Activated naive CD8-positive, alpha-beta T cell treated with anti-CD3 and anti-CD28 coated beads, Interleukin-2, amount 10 ng/mL, durations not matched to agents 7 days and 5 days (primary cell): ENCODE results near the gene DMD. TPM values are rescaled to one million over a fixed set of nuclear protein-coding genes. Genes with fewer than 3 reads are reported as not detected.

Experiments
- ATAC-seq: fragments of 150-1000 bp; cut with Tn5 transposase; one replicate; pipeline ENCODE4 v1.10.0; 2021; ENCODE audit warnings: low read depth, moderate library complexity
- POLR2A ChIA-PET: fragments of 350-600 bp; sonication (Branson Sonifier 250); formaldehyde crosslinking; loops from one replicate; lab custom pipeline; 2021; ENCODE audit warnings: antibody characterized with exemption; lab: Charles Lee
- DNase-seq: peaks from one replicate; pipeline ENCODE4 v3.0.0; 2021
- H3K27ac Mint-ChIP-seq: one replicate; pipeline ENCODE4 v1.8.0; 2022; ENCODE audit warnings: mild to moderate bottlenecking, mixed read lengths
- H3K27me3 Mint-ChIP-seq: one replicate; pipeline ENCODE4 v1.8.0; 2022; ENCODE audit warnings: mild to moderate bottlenecking, moderate library complexity, mixed read lengths
- H3K36me3 Mint-ChIP-seq: one replicate; pipeline ENCODE4 v1.8.0; 2021; ENCODE audit warnings: mild to moderate bottlenecking, mixed read lengths
- H3K4me1 Mint-ChIP-seq: one replicate; pipeline ENCODE4 v1.8.0; 2021; ENCODE audit warnings: mixed read lengths
- H3K4me3 Mint-ChIP-seq: one replicate; pipeline ENCODE4 v1.8.0; 2022; ENCODE audit warnings: mild to moderate bottlenecking, moderate library complexity, mixed read lengths
- H3K9me3 Mint-ChIP-seq: one replicate; pipeline ENCODE4 v1.8.0; 2021; ENCODE audit warnings: mixed read lengths
- total RNA-seq, 2 experiments: library from RNA; stranded (reverse); gene quantifications; one replicate each; pipeline ENCODE4 v1.2.3, GENCODE V29; 2021

The DMD gene
- total RNA-seq, 2 experiments from 2014 or later: 0.17 TPM; not detected in 1

DNA sequence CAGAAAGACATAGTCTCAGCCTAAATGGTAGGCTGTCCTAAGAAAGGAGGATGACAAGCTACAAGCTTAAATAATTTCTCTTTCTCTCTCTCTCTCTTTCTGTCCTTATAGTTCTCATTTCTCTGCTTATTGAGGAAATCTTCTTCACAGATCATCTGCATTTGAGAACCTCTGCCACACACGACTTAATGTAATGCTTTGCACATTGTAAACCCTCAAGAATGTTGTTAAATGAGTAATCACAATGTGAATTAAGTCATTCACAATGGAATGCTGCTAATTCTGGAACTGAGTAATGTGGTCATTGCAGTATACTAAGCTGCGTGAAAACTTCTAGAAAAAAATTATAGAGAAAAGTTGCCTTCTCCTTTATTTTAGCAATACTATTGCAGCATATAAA, 1630.6 kb downstream of the DMD start:
- POLR2A ChIA-PET: no interaction called here
- Mint-ChIP-seq H3K9me3 (peaks cover 2% of the 10 kb centered on the region), H3K4me3 (no peak overlapping the region), H3K36me3 (no peaks in the 10 kb centered on the region), H3K27me3 (no peaks in the 10 kb centered on the region), H3K4me1 (no peaks in the 10 kb centered on the region), H3K27ac (no peak overlapping the region)
- ATAC-seq (no peak), DNase-seq (no peak)

DNA sequence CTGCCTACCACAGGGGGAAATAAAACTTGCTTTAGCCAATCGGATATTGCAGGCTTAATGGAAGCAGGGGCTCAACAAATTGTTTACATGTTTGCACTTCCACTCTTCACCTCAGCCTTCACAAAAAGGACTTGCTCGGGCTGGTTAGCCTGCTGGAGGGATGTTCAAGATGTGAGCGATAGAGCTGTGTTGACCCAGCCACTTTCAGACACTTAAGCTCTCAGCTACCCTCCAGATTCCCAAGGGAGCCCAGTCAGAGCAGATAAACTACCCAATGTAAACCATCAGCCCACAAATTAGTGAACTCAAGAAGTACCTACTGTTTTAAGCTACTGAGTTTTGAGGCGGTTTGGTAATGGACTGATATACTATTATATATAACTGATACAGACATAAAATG, 1631.1 kb downstream of the DMD start:
- ATAC-seq (no peak), DNase-seq (no peak)
- Mint-ChIP-seq H3K9me3 (peaks cover 2% of the 10 kb centered on the region), H3K4me3 (no peak overlapping the region), H3K4me1 (no peaks in the 10 kb centered on the region), H3K36me3 (no peaks in the 10 kb centered on the region), H3K27me3 (no peaks in the 10 kb centered on the region), H3K27ac (no peak overlapping the region)
- POLR2A ChIA-PET: no interaction called here

DNA sequence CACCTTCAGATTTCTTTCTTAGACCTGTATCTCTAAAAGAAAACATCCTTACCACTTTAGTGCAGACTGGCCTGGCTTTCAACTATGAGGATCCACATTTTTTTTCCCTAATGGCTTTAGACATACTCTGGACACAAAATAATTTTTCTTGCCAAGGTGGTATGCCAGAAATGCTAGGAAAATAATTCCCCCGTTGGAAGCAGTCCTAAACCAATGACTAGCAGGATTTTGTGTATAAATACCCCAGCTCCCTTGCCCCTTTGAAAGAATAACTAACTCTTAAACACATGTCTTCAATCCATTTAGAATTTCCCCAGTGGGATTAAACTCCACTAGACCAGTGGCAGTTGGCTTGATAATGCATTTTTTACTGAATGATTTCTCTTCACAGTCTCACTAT, 1639.0 kb downstream of the DMD start:
- Mint-ChIP-seq H3K27ac (no peak overlapping the region), H3K36me3 (no peaks in the 10 kb centered on the region)

DNA sequence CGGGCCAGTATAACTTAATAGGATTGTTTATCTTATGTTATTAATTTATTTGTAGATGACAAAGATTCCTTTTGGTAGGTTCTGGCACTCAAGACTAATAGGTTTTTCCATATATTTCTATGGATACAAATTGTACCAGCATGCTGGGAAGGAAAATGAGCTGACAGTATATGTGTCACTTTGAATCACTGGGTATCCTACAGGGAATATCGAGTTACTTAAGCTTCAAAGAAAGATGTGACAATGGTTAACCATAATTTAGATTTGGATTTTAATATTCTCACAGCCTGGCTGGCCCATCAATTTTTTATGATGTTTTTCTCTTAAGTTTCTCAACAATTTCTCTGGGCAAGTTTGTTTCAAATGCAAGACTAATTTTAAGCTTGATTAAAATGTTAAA, 1640.7 kb downstream of the DMD start:
- DNase-seq (no peak), ATAC-seq (no peak)
- Mint-ChIP-seq H3K4me1 (no peaks in the 10 kb centered on the region), H3K27ac (no peak overlapping the region), H3K4me3 (no peak overlapping the region), H3K36me3 (no peaks in the 10 kb centered on the region), H3K9me3 (no peaks in the 10 kb centered on the region), H3K27me3 (no peaks in the 10 kb centered on the region)
- POLR2A ChIA-PET: no interaction called here

More for the DNA sequence above, 1639.0 kb downstream of the DMD start:
- H3K27me3 Mint-ChIP-seq: no peaks in the 10 kb centered on the region
- H3K4me3 Mint-ChIP-seq: no peak overlapping the region
- ATAC-seq (no peak), DNase-seq (no peak)
- no peaks in the 10 kb centered on the region for H3K9me3 Mint-ChIP-seq
- H3K4me1 Mint-ChIP-seq: no peaks in the 10 kb centered on the region
- POLR2A ChIA-PET: no interaction called here

DNA sequence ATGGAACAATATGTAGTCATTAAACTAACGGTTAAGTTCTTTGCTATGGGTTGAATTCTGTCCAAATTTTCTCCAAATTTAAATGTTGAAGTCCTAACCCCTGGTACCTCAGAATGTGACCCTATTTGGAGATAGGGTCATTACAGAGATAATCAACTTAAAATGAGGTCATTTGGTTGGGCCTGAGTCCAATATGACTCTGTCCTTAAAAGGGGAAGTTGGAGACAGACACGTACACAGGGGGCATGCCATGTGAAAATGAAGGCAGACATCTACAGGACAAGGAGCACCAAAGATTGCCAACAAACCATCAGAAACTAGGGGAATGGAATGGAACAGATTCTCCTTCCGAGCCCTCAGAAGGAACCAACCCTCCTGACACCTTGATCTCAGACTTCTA, 1647.6 kb downstream of the DMD start:
- H3K9me3 Mint-ChIP-seq: no peaks in the 10 kb centered on the region
- no peak for DNase-seq
- H3K4me1 Mint-ChIP-seq: no peaks in the 10 kb centered on the region
- POLR2A ChIA-PET: no interaction called here
- H3K27me3 Mint-ChIP-seq: no peaks in the 10 kb centered on the region
- no peaks in the 10 kb centered on the region for H3K36me3 Mint-ChIP-seq
- ATAC-seq: no peak
- H3K4me3 Mint-ChIP-seq: no peak overlapping the region
- no peak overlapping the region for H3K27ac Mint-ChIP-seq

DNA sequence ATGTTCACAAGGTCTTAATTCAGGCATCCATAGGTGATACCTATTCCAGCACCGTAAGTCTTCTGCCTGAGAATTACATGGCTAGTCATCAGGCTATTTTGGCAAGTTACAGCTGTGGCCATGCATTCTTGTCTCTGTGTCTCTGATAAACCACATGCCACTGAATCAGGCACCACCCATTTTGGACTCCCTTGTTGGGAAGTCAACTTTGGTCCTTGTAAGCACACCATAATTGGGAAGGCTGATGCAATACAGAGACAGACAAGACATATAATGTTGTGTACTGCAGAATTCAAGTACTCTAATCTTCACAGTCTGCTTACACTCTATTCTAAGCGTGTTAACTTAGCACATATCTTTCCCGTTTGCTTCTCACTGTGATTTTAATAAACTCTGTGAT, 1655.8 kb downstream of the DMD start:
- Mint-ChIP-seq H3K27ac (no peak overlapping the region), H3K36me3 (no peaks in the 10 kb centered on the region), H3K9me3 (no peaks in the 10 kb centered on the region), H3K4me1 (no peaks in the 10 kb centered on the region), H3K27me3 (no peaks in the 10 kb centered on the region), H3K4me3 (no peak overlapping the region)
- ATAC-seq (no peak), DNase-seq (no peak)
- POLR2A ChIA-PET: no interaction called here

DNA sequence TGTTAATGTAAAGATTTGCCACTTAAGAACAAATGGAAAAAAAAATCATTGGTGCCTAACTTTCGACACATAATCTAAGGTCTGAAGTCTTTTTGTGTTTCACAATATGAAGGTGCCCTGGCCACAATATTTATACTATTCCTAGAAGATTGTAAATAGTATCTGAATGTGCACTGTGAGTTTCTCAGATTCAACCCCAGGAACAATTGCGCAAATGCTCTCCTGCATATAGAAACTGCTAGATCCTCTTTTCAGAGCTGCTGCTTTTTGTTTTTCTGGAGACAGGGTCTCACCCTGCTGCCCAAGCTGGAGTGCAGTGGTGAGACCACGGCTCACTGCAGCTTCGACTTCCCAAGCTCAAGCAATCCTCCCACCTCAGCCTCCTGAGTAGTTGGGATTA, 1659.4 kb downstream of the DMD start:
- no peaks in the 10 kb centered on the region for H3K4me1 Mint-ChIP-seq
- H3K4me3 Mint-ChIP-seq: no peak overlapping the region
- POLR2A ChIA-PET: no interaction called here

DNA sequence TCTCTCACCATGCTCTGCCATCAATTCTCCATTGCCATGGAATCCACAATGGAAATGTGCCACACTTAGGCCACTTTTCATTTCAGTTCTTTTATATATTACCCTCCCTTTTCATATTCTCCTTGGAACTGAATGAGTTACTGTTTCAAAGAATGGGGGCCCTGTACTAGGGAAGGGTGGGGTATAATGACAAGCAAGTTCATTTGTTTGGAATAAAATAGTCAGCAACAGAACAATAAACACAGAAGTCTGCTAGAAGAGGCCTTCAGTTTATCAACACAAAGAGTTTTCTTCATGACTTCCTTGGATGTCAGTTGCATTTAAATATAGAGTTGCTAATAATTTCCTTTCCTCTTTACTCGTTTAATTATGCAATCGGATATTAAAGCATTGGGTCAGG, 1661.2 kb downstream of the DMD start:
- Mint-ChIP-seq H3K36me3 (no peaks in the 10 kb centered on the region), H3K27ac (no peak overlapping the region), H3K4me3 (no peak overlapping the region), H3K9me3 (no peaks in the 10 kb centered on the region), H3K27me3 (no peaks in the 10 kb centered on the region), H3K4me1 (no peaks in the 10 kb centered on the region)
- no peak for DNase-seq
- no peak for ATAC-seq
- POLR2A ChIA-PET: no interaction called here

More for the DNA sequence above, 1659.4 kb downstream of the DMD start:
- Mint-ChIP-seq H3K27ac (no peak overlapping the region), H3K9me3 (no peaks in the 10 kb centered on the region), H3K27me3 (no peaks in the 10 kb centered on the region), H3K36me3 (no peaks in the 10 kb centered on the region)
- no peak for ATAC-seq
- no peak for DNase-seq

DNA sequence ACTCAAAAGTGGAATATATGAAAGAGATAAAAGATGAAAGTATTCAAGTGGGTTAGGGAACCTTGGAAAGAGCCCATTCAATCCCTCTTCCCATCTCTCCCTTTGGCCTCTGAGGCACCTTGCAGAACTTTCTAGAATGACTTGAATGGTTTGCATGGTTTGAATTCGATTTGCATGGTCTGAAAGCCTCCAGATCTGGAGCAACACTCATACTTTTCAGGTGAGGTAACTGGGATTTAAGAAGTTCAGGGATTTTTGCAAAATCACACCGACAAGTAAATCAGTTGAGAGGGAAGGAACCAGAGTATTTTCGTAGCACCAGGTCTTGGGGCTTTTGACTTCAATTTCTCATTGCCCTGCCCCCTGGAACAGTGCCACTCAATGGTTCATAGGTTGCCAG, 1663.5 kb downstream of the DMD start:
- no peaks in the 10 kb centered on the region for H3K36me3 Mint-ChIP-seq
- POLR2A ChIA-PET: no interaction called here
- H3K27ac Mint-ChIP-seq: no peak overlapping the region
- no peaks in the 10 kb centered on the region for H3K27me3 Mint-ChIP-seq
- no peak for ATAC-seq
- H3K4me1 Mint-ChIP-seq: no peaks in the 10 kb centered on the region
- no peaks in the 10 kb centered on the region for H3K9me3 Mint-ChIP-seq
- no peak overlapping the region for H3K4me3 Mint-ChIP-seq
- DNase-seq: no peak

DNA sequence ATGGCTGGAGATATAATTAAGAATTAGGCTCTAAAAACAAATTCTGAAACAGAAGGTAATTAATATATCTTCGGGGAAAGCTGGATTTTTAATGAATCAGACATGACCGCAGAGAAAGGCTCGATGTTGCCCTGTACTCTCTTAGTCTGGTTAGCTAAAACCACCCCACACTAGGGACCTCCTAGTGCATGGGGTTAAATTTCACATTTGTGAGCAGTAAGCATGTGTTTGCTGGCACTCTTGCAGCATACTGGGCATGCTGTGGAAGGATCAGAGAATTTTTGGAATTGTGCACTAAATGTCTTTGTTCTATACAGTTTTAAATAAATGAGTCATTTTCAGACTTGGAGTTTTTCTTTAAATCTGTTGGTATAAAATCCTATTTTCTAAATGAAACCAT, 1663.9 kb downstream of the DMD start:
- H3K9me3 Mint-ChIP-seq: no peaks in the 10 kb centered on the region
- H3K4me1 Mint-ChIP-seq: no peaks in the 10 kb centered on the region

DNA sequence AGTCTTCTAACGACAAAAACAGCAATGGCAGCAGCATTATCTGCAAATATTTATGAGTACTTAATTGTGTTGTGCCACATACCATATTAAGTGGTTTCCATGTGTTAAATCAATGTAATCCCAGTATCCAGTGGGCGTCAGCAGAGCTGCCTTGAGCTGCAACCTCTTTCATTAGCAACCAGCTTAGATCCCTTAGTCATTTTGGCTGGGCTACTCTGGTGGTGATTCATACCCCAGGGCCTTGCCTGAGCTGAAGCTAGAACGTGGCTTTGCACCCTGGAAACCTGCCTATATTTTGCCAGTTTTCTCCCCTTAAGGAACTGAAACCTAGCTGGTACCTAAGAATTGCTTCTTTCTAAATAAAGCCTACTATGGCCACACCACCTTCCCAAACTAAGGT, 1665.2 kb downstream of the DMD start:
- Mint-ChIP-seq H3K4me1 (no peaks in the 10 kb centered on the region), H3K36me3 (no peaks in the 10 kb centered on the region), H3K9me3 (no peaks in the 10 kb centered on the region), H3K4me3 (no peak overlapping the region), H3K27ac (no peak overlapping the region), H3K27me3 (no peaks in the 10 kb centered on the region)
- DNase-seq: no peak
- POLR2A ChIA-PET: no interaction called here
- ATAC-seq: no peak

More for the DNA sequence above, 1663.9 kb downstream of the DMD start:
- no peak for DNase-seq
- H3K27ac Mint-ChIP-seq: no peak overlapping the region
- POLR2A ChIA-PET: no interaction called here
- ATAC-seq: no peak
- H3K4me3 Mint-ChIP-seq: no peak overlapping the region
- H3K36me3 Mint-ChIP-seq: no peaks in the 10 kb centered on the region
- H3K27me3 Mint-ChIP-seq: no peaks in the 10 kb centered on the region

DNA sequence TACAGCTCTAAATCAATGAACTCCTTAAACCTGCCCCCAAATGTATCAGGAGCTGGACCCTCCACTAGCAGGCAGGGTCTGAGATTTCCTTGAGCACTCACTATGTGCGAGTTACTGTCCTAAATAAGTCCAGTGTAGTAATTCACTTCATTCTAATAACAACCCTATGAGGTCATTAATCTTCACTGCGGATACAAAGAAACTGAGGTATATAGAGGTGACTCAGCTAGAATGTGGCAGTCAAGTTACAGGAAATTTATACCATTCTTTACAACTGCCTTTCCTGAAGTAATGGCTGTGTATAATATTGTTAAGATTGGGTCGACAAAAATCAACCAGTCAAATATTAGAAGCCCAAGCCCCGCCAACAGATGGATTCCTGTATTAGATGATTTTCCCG, 1665.6 kb downstream of the DMD start:
- Mint-ChIP-seq H3K36me3 (no peaks in the 10 kb centered on the region), H3K27ac (no peak overlapping the region), H3K27me3 (no peaks in the 10 kb centered on the region), H3K9me3 (no peaks in the 10 kb centered on the region), H3K4me3 (no peak overlapping the region), H3K4me1 (no peaks in the 10 kb centered on the region)
- no peak for DNase-seq
- POLR2A ChIA-PET: no interaction called here
- ATAC-seq: no peak

DNA sequence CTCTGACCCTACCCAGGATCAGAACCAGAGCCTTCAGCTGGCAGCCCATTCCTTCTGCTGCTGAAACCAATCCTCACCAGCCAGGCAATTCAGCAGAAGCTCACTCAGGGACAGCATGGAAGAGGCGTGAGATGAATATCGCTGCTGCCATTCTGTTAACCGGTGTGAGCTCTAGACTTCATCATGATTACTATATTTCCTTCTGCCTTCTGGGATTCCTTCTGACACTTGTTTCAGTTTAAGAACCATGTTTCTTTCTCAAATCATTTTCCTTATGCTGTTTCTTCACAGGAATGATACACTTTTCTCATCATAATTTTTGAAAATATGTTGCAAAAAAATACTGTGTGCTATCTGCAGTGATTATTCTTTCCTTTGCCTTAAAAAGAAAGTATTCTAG, 1666.2 kb downstream of the DMD start:
- ATAC-seq (no peak), DNase-seq (no peak)
- H3K36me3 Mint-ChIP-seq: no peaks in the 10 kb centered on the region
- H3K9me3 Mint-ChIP-seq: no peaks in the 10 kb centered on the region
- no peaks in the 10 kb centered on the region for H3K27me3 Mint-ChIP-seq
- no peak overlapping the region for H3K27ac Mint-ChIP-seq
- no peaks in the 10 kb centered on the region for H3K4me1 Mint-ChIP-seq
- POLR2A ChIA-PET: no interaction called here
- H3K4me3 Mint-ChIP-seq: no peak overlapping the region

DNA sequence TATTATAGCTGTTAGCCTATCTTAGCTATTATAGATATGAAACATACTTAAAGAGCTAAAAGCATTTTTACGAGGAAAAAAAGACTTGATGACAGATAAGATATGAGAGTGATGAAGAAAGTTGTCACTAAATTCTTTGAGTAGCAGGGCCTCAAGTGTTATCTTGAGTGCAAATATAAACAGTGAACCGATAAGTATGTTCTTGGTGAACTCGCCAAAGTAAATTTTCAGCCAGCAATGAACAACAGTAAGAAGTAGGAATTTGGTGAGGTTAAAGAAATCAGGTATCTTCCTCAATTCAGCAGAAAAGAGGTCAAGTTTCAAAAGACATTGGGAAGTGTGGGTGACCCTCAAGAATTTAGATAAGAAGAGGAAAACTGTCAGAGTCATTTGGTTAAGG, 1667.7 kb downstream of the DMD start:
- DNase-seq: no peak
- Mint-ChIP-seq H3K27me3 (no peaks in the 10 kb centered on the region), H3K27ac (no peak overlapping the region), H3K9me3 (no peaks in the 10 kb centered on the region), H3K36me3 (no peaks in the 10 kb centered on the region), H3K4me1 (no peaks in the 10 kb centered on the region), H3K4me3 (no peak overlapping the region)
- POLR2A ChIA-PET: no interaction called here
- ATAC-seq: no peak

DNA sequence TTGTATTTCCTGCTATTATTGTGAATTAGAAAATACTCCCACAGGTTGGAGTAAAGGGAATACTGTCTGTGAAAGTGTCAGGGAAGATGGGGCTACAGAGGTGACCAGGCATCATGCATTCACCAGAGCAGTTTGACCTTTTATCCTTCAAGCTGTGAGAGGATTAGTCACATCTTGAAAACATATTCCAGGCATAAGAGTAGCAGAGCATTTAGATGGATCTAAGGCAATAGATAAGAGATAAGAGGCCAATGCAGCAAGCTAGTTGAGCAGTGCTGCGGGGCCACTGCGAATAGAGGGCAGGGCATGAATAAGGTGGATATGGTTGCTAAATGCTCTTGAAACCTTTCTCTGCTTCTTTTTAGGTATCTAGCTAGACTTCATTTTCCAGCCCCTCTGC, 1668.8 kb downstream of the DMD start:
- H3K4me1 Mint-ChIP-seq: no peaks in the 10 kb centered on the region
- no peak for ATAC-seq
- H3K4me3 Mint-ChIP-seq: no peak overlapping the region
- no peaks in the 10 kb centered on the region for H3K9me3 Mint-ChIP-seq
- H3K27me3 Mint-ChIP-seq: no peaks in the 10 kb centered on the region
- no peaks in the 10 kb centered on the region for H3K36me3 Mint-ChIP-seq
- no peak overlapping the region for H3K27ac Mint-ChIP-seq
- no peak for DNase-seq
- POLR2A ChIA-PET: no interaction called here
